NCI-H774 (cell line): Measurements from ENCODE around the gene NUDC.
"Not testable (repeated sequence)": the region's sequence is repeated elsewhere in the genome, so short reads cannot be mapped to it uniquely, and the experiment has no call there.

Experiments used
- DNase-seq: peaks from one replicate; lab custom pipeline; 2025; lab: John Stamatoyannopoulos, UW

Gene NUDC

DNA sequence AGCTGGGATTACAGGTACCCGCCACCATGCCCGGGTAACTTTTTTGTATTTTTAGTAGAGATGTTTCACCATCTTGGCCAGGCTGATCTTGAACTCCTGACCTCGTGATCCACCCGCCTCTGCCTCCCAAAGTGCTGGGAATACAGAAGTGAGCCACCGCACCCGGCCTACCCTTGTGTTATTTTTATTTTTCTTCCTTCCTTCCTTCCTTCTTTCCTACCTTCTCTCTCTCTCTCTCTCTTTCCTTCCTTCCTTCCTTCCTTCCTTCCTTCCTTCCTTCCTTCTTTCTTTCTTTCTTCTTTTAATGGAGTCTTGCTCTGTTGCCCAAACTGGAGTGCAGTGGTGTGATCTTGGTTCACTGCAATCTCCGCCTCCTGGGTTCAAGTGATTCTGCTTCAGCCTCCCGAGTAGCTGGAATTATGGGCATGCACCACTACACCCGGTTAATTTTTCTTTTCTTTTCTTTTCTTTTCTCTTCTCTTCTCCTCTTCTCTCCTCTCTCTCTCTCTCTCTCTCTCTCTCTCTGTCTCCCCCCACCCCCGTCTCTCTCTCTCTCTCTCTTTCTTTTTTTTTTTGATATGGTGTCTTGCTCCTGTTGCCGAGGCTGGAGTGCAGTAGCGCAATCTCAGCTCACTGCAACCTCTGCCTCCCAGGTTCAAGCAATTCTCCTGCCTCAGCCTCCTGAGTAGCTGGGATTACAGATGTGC, 68.0 kb downstream of the NUDC start:
- DNase-seq: not testable (repeated sequence)

DNA sequence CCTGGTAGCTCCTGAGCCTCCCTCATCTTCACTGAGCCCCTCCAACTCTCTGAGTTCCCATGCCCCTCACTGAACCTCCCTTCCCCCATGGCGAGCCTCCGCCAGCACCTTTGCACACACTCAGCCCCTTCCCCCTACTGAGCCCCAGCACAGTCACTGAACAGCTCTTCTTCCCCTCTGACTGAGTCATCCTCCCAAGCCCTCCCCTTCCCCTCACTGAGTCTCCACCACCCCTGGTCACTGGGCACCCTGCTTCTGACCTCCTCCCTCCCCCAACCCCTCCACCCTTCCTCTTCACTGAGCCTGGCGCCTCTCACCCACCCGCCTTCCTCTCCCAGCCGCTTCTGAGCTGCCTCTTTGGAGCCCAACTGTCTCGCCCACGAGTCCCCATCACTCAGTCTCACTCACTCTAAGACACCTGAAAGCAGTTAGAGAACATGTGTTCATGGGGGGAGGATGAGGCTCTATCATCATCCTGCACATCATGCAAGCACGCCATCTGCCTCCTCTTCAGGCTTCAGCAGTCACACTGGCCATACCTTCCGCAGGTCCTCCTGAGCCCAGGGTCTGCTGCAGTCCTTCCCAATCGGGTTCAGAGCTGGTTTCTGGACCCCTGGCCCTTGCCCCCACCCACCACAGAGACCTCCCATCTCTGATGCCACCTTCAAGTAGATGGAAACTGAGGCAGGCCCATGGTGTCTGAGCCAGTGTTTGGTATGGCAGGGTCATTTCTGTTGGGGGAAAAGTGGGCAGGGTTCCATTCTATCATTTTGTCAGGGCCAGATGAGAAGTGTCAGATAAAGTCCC, 70.0 kb downstream of the NUDC start:
- no peak for DNase-seq

DNA sequence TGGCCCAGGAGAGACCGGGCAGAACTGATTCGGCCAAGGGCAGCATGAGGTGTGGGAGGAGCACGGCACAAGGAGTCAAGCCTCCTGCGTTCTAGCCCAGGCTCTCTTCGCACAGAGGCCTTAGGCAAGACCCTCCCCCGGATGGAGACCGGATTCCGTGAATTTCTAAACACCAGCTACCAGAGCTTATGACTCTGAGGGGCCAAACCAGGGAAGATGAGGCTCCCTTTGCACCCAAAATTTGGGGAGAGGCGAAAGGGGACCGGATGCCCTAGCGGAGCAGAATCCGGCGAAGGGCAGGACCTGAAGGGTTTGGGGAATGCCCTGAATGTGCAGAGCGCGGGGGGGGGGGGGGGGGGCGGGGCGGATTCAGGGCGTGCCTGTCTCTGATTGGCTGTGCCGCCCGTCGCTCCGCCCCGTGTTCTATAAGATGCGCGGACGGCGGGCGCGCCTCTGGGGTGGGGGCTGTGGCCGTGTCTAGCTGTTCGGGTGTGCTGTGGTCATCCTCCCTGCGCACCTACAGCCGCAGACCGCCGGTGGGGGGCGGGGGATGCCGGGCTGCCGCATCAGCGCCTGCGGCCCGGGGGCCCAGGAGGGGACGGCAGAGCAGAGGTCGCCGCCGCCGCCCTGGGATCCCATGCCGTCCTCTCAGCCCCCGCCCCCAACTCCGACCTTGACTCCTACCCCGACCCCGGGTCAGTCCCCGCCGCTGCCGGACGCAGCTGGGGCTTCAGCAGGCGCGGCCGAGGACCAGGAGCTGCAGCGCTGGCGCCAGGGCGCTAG, 71.9 kb downstream of the NUDC start, which contains the start of gene TRNP1:
Gene TRNP1, plus strand, starts transcription at position 456 of the 783 bp plus-strand sequence. Its CDS starts 95 bp downstream, at position 551.
- no peak for DNase-seq

DNA sequence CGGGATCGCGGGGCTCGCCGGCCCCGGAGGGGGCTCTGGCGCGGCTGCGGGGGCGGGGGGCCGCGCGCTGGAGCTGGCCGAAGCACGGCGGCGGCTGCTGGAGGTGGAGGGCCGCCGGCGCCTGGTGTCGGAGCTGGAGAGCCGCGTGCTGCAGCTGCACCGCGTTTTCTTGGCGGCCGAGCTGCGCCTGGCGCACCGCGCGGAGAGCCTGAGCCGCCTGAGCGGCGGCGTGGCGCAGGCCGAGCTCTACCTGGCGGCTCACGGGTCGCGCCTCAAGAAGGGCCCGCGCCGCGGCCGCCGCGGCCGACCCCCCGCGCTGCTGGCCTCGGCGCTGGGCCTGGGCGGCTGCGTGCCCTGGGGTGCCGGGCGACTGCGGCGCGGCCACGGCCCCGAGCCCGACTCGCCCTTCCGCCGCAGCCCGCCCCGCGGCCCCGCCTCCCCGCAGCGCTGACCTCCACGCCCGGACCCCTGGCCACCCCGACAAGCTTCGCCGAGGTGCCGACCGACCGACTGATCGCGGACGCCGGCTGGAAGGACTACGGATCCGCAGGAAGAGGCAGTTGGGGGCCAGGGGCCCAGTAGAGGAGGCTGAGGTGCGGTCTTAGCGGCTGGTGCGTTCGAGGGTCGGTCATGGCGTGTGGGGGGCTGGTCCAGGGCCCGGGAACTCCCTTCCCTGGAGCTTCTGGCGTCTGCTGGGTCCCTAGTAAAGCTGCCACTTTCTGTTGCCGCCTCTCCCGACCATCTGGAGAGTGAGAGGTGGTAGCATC, 72.7 kb downstream of the NUDC start:
- DNase-seq: no peak

DNA sequence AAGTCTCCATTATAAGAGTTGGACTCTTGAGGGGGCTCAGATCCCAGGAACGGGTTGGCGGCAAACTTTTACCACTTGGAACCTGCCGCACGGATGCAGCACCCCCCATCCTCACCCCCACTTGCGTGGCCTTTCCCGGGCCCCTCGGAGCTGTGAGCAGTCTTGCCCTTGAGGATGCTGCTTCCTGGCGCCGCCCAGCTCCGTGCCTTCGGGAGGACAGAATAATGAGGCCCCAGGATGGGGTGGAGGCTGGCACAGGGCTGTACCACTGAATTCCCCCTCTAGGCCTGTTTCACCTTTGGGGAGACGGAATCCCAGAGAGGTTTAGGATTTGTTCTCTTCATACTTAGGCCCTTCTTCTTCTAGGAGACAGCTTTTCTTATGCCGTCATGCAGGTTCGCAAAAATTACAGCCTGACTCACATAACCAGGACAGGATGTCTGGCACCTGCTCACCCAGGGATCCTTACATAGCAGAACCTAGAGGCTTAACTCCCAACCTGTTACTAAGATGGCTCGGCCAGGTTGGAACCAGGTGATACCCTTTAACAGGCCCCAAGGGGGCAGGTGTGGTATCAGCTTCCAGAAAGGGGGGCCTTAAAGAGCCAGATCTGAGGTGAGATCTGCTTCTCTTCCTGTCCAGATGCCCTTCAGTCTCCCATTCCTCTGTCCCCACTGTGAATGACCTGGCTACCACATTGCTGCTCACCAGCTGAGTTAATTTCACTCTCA, 73.4 kb downstream of the NUDC start:
- no peak for DNase-seq

DNA sequence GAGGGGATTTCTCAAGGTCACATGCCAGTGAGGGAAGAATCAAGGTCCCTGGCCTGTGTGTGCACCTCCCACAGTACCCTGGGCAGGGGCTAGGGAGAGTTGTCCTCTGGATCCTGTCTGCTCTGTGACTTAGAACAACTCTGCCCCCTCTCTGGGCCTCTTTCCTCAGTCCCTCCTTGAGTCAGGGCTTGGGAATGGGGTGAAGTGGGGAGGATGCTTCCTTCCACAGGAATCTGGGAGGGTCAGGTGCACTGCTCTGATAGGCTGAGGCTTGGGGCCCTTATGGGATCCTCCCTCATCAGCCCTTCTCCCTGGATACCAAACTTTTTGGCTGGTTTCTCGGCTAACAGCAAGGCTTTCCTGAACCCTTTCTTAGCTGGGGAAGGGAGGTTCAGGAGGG, 74.5 kb downstream of the NUDC start:
- no peak for DNase-seq
